ENCODE results near the gene ADCY3.
"Not testable (repeated sequence)": the region's sequence is repeated elsewhere in the genome, so short reads cannot be mapped to it uniquely, and the experiment has no call there.

Gene ADCY3

DNA sequence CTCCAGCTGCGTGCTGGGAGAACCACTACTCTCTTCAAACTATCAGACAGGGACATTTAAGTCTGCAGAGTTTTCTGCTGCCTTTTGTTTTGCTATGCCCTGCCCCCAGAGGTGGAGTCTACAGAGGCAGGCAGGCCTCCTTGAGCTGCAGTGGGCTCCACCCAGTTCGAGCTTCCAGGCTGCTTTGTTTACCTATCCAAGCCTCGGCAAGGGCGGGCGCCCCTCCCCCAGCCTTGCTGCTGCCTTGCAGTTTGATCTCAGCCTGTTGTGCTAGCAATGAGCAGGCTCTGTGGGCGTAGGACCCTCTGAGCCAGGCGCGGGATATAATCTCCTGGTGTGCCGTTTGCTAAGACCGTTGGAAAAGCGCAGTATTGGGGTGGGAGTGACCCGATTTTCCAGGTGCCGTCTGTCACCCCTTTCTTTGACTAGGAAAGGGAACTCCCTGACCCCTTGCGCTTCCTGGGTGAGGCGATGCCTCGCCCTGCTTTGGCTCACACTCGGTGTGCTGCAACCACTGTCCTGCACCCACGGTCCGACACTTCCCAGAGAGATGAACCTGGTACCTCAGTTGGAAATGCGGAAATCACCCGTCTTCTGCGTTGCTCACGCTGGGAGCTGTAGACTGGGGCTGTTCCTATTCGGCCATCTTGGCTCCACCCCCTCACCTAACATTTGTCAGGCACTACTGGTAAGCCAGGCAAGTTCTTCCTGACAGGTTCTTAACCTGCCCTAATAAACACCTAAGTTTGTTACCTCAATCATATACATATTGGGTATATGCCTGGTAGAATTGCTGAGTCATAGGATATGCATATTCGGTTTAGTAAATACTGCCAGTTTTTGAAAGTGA, 114.0 kb downstream of the ADCY3 start:
- DNase-seq = not testable (repeated sequence)

GRCh38 chr2:24800487-24800886, 119.5 kb downstream of the ADCY3 start:
- not testable (repeated sequence) for DNase-seq

DNA sequence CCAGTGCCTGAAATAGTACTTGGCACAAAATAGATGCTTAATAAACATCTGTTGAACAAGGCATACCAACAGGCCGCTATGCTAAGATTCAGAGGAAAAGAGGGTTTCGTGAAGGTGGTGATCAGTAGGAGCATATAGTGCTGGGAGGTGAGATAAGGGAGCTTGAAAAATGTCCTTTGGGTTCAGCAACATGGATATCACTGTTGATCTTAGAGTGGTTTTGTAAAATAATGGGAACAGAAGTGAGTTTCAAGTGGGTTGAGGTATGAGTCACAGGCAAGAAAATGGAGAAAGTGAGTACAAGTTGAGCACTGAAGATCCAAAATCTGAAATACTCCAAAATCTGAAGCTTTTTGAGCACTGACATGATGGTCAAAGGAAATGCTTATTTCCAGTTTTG, 122.4 kb downstream of the ADCY3 start:
- DNase-seq = no peak

DNA sequence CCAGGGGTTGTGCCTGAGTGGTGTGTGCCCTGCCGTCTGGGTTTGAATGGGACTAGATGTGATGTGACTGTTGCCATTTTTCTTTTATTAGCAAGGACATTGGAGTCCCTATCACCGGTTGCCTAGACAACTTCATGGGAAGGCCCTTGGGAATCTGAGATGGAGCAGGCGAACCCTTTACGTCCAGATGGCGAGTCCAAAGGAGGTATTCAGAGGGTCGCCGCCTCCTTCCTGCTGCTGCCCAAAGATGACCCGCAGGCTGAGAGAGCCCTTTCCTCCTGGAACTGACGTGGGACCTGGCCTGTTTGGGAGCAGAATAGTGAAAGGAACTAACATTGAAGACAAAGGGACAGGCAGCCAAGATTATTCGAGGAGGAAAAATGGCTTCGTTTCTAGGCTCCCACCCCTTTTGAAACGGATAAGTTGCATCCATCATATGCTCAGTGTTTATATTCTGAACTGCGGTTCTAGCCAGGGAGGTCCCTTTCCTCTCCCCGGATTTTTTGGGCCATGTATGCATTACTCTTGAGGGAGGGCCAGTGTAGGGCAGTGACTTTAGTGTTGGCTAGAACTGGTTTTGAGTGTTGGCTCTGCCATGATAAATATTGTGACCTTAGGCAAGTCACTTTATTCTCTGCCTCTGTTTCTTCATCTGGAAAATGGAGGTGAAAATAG, 126.1 kb downstream of the ADCY3 start:
- no peak for DNase-seq

GRCh38 chr2:24792874-24793760, 126.9 kb downstream of the ADCY3 start, which contains the start of the genes CENPO and PTRHD1:
Gene CENPO (plus strand): TSS chr2:24793425. CDS start chr2:24793920, 495 bp downstream.
Gene PTRHD1 (minus strand): TSS chr2:24793391. CDS start chr2:24793377, 14 bp downstream.
- peak; percentile 87 for DNase-seq

DNA sequence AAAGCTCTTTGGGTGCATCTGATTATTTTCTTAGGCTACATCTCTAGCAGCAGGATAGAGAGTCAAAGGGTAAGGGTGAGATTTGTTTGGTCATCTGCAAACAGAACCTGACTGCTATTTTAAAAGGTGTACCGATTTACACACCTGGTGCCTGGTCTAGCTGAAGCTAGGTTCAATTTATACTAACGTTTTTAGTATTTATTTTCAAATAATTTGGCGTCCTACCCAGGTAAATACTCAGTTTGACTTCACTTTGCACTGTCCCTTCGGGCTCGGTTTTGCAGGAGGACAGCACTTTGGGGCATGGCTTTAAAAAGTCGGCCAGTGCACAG, 127.5 kb downstream of the ADCY3 start:
- DNase-seq = no peak

GRCh38 chr2:24791452-24791851, 128.6 kb downstream of the ADCY3 start:
- no peak for DNase-seq

DNA sequence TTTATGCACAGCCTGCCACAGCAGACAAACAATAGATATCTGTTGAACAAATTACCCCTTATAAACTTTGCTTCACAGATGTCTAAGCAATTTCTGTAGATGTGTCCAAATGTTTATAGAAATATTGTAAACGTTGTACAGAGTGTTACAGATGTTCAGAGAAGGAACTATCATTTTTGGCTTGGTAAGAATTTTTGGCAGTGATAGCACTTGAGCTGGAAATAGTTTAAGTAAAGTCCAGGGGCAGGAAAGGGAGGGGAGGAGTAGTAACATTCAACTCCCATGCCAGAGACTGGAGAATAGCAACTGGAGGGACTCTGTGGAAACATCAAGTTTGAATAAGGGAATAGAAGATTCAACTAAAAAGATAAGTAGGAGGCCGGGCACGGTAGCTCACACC, 131.2 kb downstream of the ADCY3 start:
- no peak for DNase-seq

DNA sequence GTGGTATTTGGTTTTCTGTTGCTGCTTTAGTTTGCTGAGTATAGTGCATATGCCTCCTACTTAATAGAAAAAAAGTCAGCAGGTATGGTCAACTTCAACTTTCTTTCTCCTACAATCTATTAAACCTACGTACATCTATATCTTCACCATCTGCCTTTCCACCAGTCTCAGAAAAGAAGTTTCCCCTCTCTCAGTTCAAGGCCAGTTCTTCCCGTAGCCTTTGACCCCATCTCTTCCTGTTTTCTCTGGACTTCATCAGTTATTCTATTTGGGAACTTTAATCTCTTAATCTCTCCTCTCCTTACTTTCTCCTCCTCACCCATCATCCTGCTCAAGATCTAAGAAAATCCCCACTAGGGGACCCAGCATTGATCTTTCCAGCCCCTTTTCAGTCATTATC, 132.5 kb downstream of the ADCY3 start:
- no peak for DNase-seq

DNA sequence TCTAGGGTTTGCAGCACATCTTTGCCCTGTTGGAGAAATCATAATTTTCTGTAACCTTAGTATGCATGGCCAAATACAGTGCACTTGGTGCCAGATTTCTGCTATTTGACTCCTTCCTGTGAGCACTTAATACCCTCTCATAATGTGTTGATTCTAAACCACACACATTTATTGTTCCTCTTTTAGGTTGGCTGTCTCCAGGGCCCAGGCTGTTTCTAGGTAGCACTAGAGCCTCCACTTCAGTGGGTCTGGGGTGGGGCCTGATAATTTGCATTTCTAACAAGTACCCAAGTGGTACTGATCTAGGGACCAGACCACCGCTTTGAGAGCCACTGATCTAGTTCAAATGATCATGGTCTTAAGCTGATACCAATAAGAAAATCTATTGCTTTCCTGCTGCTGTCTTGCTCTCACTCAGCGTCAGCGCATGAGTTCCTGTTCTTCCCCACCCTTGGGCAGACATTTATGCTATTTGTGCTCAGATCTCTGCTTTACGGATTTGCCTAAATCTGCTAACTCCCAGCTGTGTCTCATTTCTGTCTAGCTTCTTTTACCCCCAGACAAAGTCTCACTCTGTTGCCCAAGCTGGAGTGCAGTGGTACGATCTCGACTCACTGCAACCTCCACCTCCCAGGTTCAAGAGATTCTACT, 134.2 kb downstream of the ADCY3 start:
- DNase-seq = peak; percentile 82

GRCh38 chr2:24783641-24784040, 136.4 kb downstream of the ADCY3 start:
- no peak for DNase-seq

DNA sequence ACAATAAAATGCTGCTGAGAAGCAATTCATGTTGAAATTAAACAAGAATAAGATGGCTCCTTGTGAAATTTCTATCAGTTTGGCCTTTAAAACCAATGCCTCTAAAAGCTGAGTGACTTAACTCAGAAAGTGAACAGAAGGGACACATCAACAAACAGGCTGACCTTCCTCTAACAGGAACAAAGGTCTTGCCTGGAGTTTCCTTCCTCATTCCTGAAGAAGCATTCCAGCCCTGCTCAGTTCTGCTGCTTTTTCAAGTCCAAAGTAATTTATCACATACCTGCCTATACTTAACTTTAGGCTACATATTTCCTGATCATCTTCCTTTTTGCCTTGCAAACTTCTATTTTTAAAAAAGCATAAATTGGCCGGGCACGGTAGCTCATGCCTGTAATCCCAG, 140.9 kb downstream of the ADCY3 start:
- DNase-seq = no peak

GRCh38 chr2:24774373-24774772, 145.7 kb downstream of the ADCY3 start:
- DNase-seq = no peak

DNA sequence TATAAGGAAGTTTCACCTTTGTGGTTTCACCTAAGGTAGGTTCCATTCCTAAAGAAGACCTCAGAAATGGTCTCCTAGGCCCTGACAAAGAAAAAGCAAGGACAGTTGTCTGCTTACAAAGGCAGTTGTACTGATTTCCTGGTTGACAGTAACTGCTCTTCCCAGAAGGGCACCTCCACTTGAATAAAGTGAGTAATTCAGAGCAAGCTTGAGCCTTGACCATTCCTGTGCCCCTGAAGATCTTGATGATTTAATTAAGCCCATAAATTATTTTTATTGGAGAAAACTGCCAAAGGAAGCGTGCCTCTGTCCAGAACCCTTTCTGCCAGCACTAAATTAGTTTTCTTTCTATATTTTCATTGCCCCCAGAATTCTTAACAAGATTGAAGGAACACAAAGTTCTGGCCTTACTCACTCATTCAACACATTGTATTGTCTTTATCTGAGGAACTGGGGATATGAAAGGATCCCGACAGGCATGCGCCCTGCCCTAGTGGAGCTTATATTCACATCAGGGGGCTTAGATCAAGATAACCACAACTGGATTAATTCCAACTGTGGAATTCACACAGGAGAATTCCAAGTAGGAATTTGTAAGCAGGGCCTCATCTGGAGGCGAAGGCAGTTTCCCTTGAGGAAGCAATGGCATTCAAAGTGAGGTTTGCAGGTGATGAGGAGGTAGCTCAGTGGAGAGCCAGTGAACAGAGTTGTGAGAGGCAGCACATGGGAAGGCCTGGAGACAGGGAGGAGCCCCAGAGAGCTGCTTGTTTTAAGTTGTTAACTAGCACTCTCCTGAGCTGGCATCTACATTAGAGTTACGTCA, 148.1 kb downstream of the ADCY3 start:
- DNase-seq = no peak

DNA sequence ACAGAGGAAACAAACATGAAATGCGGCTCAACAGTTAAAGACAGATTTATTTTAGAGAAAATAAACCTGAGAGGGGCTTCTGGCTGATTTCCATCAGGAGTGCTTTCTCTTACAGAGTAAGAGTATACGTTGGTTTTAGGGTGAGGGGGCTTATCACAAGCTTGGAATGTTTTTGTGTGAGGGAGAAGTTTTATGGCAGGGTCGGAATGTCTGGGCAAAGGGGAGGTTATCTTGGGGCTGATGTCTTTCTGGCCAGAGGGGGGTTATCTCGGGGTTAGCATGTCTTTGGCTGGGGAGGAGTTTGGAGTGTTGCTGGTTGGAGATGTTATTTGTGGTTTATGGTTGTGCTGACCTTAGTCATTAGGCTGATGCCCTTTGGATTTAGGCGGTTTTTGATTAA, 149.0 kb downstream of the ADCY3 start:
- DNase-seq = no peak
